Muscle of back (tissue), 11 donors: ENCODE data around the gene PCBD1. TPM values are rescaled to one million over a fixed set of nuclear protein-coding genes. Genes with fewer than 3 reads are reported as not detected.

Source experiments
- DNase-seq, 3 donors: peaks; one replicate each; pipeline versions ENCODE4 v3.0.0 to v3.0.0-alpha.2; 2013
- polyA plus RNA-seq, 10 donors: library from polyadenylated mRNA; unstranded; fragments of 120-200 nt; gene quantifications; one replicate each; pipeline ENCODE4 v1.2.1, GENCODE V29; 2013; ENCODE audit not compliant: insufficient read length in 10 of 10

The PCBD1 gene
- polyA plus RNA-seq, 10 donors, result 59.5 to 77.5 (median 70.0) TPM

DNA sequence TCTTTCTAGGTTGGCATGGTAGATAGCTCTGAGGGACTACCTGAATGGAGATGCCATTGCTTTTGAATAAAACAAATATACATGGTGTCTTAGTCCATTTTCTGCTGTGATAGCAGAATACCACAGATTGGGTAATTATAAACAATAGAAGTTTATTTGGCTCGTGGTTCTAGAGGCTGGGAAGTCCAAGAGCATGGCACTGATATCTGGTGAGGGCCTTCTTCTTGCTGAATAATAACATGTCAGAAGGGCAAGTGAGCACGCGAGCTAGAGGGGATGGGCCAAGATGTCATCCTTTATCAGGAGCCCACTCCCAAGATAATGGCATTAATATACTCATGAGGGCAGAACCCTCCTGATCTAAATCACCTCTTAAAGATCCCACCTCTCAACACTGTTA lies 50.7 kb downstream of the PCBD1 start:
- DNase-seq, result no peak

GRCh38 chr10:70836319-70836718 lies 52.0 kb downstream of the PCBD1 start:
- DNase-seq, result no peak

- DNase-seq, result no peak
These were observed 53.8 kb downstream of the PCBD1 start for GRCh38 chr10:70834441-70835151.

DNA sequence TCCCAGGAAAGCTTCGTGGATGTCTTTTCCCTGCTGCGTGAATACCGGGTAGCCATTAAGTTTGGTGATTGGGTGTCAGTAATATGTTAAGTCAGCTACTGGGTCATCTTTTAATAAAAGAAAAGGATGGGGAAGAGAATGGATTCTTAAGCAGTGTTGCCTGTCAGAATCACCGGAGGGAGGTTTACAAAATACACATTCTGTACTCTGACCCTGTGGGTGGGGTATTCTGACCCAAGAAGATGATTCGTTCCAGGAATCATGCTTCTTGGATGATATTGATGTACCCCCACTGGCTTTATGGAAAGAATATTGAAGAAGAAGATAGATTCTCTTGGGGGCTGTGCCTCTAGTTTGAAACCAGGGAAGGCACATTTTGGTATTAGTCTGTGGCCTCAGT lies 54.3 kb downstream of the PCBD1 start:
- no peak for DNase-seq

DNA sequence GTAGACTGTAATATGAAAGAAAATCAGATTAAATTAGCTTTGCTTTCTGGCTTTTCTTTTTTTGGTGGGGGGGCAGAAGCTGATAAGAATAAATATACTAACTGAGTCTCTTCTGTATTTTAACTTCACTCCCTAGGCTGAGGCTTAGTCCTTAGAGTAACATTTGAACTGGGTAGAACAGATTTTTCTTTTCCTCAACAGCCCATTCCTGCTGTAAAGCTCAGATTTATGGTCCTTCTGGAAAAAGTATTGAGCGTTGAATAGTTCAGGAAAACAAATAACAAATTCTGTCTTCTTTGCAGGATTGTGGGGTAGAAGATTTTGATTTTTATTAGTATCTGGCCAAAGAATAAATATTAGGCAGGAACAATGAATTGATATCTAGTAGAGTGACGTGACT lies 54.8 kb downstream of the PCBD1 start:
- DNase-seq, result no peak

Other genes with a start within 250 kb of the PCBD1 start
- gene ADAMTS14, start 216.1 kb downstream of the PCBD1 start, polyA plus RNA-seq, result 10 to 100 TPM; 12.1 to 29.1 (median 16.7) TPM
- under 1 TPM in 2 of 10 donors, not detected in 8; 0.14 to 0.19 TPM for gene TBATA, start 103.2 kb downstream of the PCBD1 start, polyA plus RNA-seq
- 10 to 100 TPM; 18.7 to 29.8 (median 22.6) TPM for gene SGPL1, start 72.6 kb downstream of the PCBD1 start, polyA plus RNA-seq